HG02678 (cell line): ENCODE results near the gene CHKA.
"Not testable (repeated sequence)": the region's sequence is repeated elsewhere in the genome, so short reads cannot be mapped to it uniquely, and the experiment has no call there.

Source experiments
- ATAC-seq: cut with Tn5 transposase; IDR thresholded peaks from one replicate; pipeline ENCODE4 v1.9.1; 2021; ENCODE audit warnings: mild to moderate bottlenecking, moderate library complexity; ENCODE audit not compliant: unreplicated experiment

CHKA gene

DNA sequence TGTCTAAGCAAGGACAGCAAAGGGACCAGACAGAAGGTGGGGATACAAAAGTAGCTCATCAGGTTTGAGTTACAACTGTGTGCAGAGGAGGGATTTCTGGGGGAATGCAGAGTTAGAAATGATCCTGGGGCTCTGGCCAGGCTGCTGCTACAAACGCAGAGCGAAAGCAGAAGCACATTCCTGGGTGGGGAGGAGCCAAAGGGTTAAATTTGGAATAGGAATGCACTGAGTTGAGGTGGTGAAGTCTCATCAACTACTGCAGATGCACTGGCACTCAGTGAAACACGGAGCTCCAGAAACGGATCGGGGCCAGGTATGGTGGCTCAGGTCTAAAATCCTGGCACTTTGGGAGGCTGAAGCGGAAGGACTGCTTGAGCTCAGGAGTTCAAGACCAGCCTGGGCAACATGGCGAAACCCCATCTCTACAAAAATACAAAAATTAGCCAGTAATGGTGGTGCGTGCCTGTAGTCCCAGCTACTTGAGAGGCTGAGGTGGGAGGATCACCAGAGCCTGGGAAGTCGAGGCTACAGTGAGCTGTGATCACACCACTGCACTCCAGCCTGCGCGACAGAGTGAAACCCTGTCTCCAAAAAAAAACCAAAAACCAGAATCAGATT is 3.2 kb downstream of the CHKA start:
- ATAC-seq, result no peak

DNA sequence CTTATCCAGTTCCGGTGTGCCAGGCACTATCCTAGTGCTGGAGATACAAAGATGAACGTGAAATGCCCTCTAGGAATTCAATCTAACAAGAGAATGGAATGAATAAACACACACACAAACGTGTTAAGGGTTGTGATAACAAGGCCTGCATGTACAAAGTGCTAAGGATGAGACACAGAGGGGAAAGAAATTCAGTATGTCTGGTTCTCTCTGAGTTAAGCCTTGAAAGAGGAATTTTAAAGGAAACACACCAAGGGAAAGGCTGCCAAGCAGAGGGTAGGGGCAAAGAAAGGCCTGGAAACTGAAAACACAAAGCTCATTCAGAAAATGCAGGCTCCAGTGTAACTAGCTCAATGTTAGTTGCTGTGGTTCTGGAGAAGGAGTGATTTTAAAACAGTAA is 4.2 kb downstream of the CHKA start:
- ATAC-seq, result no peak

DNA sequence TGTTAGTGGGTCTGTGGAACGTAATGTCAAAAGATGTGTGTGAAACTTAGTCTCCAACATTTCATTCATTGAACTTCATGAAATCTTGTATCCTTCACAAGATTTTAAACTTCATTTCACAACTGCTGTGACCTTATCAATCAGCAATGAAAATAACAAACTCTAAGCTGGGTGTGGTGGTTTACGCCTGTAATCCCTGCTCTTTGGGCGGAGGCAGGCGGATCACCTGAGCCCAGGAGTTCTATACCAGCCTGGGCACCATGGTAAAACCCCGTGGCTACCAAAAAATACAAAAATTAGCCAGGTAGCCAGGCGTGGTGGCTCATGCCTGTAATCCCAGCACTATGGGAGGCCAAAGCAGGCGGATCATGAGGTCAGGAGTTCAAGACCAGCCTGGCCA is 5.1 kb downstream of the CHKA start:
- no peak for ATAC-seq

DNA sequence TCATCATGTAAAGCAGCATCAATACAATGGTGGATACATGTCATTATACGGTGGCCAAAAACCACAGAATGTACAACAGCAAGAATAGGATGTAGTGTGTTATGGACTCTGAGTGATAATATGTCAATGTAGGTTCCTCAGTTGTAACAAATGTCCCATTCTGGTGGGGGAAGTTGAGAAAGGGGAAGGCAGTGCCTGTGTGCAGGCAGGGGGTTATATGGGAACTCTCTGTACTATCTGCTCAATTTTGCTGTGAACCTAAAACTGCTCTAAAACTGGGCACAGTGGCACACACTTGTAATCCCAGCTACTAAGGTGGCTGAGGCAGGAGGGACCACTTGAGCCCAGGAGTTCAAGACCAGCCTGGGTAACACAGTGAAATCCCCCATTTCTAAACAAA is 5.9 kb downstream of the CHKA start:
- no peak for ATAC-seq

- no peak for ATAC-seq
These were observed 7.2 kb downstream of the CHKA start for GRCh38 chr11:68113986-68114385.

GRCh38 chr11:68107689-68108088 is 13.5 kb downstream of the CHKA start:
- no peak for ATAC-seq

DNA sequence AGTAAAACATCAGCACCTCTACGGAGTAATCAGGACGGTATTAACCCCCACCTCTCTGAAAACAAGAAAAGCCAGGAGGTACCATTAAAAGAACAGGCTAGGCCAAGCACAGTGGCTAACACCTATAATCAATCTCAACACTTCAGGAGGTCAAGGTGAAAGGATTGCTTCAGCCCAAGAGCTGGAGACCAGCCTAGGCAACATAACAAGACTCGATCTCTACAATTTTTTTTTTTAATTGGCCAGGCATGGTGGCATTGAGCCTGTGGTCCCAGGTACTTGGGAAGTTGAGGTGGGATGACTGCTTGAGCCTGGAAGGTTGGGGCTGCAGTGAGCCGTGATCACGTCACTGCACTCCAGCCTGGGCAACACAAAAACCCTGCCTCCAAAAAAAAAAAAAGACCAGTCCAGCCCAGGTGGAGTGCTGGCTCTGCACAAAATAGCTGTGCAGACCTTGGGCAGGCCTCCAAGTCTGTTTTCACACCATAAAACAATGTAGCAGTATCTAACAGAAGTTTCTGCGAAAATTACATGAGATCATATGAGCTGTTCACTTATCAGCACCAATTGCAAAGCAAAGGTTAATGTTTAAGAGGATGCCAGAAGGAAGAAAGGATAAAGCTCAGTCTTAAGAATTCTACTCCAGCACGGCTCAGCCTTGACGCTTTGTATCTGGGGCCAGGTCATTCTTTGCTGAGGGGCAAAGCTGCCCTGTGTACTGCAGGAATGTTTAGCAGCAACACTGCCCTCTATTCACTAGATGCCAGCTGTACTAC is 14.8 kb downstream of the CHKA start:
- ATAC-seq, result no peak

DNA sequence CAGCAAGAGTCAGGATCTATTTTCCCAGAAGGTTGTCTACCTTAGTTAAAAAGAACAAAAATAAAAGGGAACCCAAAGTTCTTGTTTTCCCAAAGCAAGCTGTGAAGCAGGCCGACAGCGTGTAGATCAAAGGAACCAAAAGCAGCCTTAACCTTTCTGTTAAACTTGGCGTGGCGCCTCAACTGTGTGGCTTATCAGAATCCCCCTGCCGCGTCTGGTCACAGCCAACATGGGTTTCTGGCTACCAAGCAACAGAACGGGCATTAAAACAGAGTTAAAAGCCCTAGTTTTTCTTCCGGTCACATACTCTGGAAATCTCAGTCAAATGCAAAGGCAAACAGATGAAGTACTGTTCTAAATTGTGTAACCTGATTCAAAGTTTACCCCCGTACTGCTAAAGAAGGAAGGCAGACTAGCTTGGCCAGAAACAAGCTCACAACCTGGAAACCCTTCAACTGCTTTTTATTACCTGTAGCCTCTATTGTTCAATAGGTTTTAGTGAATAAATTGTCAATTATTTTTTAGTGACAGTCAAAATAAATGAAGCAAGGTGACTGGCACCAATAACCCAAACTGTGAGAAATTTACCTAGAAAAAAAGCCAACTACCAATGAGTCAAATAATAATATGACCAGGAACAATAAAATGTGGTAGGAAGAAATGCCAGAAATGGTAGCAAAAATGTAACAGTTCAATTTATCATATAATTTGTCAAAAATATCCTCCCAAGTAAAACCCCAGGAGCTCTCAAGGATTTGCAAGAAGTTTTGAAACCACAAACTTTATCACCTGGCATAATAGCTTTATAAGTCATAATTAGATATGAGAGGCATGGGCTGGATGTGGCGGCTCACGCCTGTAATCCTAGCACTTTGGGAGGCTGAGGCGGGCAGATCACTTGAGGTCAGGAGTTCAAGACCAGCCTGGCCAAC is 21.4 kb downstream of the CHKA start:
- peak; percentile 74 for ATAC-seq

GRCh38 chr11:68099057-68099456 is 22.1 kb downstream of the CHKA start:
- no peak for ATAC-seq

- ATAC-seq, result no peak
These were observed 24.2 kb downstream of the CHKA start for GRCh38 chr11:68096962-68097361.

DNA sequence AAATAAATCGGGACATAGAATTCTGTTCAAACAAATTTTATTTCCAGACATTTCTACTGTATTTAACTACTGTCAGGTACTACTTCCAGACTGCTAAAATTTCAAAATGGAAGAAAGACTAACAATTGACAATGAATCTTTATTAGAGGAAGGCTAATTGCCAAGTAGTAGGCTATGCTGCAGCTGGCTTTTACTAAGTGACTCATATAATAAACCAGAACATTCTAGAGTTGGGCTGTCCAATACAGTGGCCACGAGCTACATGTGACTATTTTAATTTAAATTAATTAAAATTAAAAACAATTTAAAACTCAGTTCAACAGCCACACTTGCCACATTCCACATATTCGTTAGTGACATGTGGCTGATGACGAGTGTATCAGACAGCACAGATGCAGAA is 27.6 kb downstream of the CHKA start:
- ATAC-seq, result no peak

GRCh38 chr11:68092946-68093345 is 28.2 kb downstream of the CHKA start:
- ATAC-seq, result not testable (repeated sequence)

DNA sequence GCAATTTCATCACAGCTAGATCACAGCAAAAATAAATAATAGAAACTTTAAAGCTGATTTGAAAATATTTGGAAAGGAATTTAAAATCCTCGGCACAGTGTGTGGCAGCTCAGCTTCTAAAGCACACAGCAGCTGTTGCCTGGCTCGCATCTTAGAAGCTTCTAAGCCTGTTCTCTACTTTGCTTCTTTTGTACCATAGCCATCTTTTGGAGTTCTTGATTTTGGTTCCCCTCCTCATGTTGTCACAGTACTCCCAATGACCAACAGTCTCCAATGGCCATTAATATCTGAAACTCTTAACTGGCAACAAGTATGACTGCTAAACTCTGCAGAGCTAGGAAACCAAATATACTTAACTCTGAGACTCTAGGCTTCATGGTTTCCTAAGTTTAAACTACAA is 28.8 kb downstream of the CHKA start:
- ATAC-seq, result no peak

- ATAC-seq, result no peak
These were observed 30.5 kb downstream of the CHKA start for GRCh38 chr11:68090706-68091105.

- no peak for ATAC-seq
These were observed 30.9 kb downstream of the CHKA start for GRCh38 chr11:68090287-68090686.

GRCh38 chr11:68089679-68090078 is 31.5 kb downstream of the CHKA start:
- no peak for ATAC-seq

- no peak for ATAC-seq
These were observed 37.7 kb downstream of the CHKA start for GRCh38 chr11:68083517-68083916.

GRCh38 chr11:68082481-68082880 is 38.7 kb downstream of the CHKA start:
- no peak for ATAC-seq

DNA sequence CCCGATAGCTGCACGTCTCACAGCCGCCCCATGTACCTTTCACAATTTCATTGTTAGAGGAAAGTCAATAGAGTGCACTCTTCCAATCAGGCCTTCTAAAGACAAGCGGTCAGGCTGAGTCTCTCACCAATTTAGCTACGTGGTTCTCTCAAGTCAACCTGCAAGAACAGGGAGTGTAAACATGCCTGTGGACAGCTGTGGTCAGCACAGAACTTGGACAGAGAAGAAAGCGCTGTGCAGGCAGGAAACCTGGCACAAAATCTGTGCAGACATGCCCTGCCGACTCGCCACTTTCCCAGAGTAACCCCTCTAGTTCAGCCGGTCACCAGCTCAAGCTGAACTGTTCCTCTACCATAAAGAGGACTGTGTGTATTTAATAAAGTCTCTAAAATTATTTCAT is 39.5 kb downstream of the CHKA start:
- no peak for ATAC-seq

DNA sequence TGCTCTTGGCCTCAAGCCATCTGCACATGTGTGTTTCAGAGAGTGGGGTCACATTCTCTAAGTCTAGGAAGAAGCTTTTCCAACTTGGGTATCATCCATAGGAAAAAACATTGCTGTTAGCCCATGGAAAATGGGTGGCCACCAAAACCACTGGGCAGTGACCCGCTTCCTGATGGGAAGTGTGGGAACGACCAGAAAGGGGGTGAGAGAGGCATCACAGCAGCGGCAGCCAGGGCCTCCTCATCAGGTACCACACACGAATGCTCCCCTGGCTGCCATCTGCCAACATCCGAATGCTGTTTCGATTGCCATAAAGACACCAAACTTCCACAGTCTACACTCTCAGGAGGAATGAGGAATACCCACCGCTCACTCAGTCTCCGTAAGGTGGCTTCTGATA is 40.3 kb downstream of the CHKA start:
- ATAC-seq, result no peak
